Stimulated activated CD4-positive, alpha-beta T cell treated with anti-CD3 and anti-CD28 coated beads, TNF-alpha, amount 100 ng/mL, for 4 hours (primary cell): ENCODE results near the gene NTM.
"Not testable (repeated sequence)": the region's sequence is repeated elsewhere in the genome, so short reads cannot be mapped to it uniquely, and the experiment has no call there.

Experiments
- DNase-seq, 3 experiments: peaks; one replicate each; pipeline ENCODE4 v3.0.0-alpha.2; 2020; ENCODE audit warnings: low read depth in 3 of 3

Gene NTM

GRCh38 chr11:131370090-131370751, at the start of gene NTM:
TSS of gene NTM (plus strand) at chr11:131370615.
- no peak for DNase-seq

DNA sequence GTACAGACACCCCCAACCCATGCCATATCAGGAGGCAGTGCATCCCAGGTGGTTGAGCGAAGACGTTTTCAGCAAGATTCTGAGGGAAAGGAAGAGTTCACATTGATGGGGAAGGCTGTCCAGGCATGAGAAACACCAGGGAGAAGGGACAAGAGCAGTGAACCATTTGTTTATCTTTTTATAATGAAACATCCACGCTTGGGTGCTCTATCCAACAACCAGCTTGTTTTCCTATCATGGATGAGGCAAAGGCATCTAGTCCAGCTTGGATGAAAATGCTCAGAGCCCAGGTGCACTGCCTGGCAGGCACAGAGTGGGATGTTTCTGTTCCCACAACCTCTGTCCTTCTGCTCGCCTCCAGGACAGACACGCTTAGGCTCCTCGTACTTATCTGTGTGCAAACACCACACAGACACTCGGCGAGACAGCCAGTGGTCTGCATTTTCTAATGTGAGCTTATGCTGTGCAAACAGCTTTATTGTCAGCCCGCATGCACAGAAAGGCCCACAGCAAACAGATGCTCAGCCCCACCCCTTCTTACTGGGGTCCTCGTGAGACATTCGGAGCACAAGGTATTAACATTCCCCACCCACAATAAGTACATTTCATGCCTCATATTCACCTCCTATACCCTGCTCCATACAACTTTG, 45.4 kb upstream of the NTM start:
- DNase-seq = no peak

GRCh38 chr11:131326829-131327228, 43.6 kb upstream of the NTM start:
- DNase-seq = no peak

DNA sequence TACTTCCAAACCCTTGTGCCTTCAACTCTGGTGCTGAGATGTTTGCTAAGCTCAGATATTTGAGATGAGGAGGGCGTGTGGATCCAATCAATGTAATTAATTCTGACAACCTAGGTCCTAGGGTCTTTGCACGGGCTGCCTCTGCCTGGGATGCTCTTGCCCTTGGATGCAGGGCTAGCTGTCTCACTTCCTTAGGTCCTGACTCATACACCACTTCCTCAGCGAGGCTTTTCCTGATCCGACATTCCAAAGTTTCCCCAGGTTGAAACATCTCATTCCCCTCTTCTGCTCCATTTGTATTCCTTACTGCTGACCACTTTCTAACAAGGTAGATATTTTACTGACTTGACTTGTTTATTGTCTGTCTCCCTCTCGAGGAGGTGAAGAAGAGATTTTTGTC, 43.0 kb upstream of the NTM start:
- DNase-seq = no peak

DNA sequence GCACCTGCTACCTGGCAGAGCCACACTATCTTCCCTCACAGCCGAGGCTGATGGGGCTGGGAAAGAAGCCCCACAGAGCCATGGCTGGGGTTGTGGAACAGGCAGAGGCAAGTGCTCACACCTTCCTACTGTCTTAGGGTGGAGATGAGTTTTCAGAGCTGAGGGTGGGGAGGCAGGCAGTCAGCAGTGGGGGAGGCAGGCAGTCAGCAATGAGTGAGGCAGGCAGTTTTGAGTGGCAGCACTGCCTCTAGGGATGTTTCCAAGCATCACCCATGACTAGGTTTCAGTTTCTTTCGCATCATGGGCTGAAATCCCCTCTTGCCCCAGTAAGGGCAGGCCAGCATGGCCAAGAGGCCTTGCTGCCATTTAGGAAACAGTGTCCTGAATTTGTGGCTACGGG, 41.6 kb upstream of the NTM start:
- no peak for DNase-seq

DNA sequence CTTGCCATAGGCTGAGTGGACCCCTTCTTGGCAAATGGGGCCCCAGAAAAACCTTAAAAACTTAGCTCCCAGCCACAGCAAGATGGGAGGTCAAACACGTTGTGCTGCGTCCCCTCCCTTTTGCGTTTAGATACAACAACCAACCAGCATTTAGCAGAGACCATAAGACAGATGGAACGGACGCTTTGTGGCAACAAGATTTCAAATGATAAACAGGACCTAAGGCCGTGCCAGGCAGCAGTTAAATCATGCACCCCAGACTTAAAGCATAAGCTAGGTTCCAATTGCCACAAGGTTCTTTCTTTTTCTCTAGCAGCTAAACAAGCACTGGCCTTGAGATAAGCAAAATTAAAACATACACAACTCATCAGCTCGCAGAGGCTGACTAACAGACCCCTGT, 39.4 kb upstream of the NTM start:
- DNase-seq = no peak

GRCh38 chr11:131331546-131331945, 38.9 kb upstream of the NTM start:
- DNase-seq = no peak

DNA sequence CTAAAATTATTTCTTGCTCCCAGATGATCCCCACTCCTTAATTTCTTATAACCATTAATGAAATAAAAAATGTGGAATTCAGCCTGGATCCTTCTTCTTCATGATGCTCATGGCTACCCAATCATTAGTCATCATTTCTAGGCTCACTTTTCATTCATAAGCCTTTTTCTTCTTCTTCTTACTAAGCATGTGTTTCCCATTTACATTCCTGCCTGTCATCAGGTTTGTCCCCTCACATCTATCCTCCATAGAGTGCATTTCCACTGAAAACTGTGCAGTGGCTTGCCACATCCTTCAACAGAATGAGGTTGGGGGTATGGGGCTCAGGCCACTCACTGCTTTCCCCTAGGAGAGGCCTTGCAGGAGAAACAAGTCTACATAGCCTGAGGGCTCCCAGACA, 35.8 kb upstream of the NTM start:
- no peak for DNase-seq

DNA sequence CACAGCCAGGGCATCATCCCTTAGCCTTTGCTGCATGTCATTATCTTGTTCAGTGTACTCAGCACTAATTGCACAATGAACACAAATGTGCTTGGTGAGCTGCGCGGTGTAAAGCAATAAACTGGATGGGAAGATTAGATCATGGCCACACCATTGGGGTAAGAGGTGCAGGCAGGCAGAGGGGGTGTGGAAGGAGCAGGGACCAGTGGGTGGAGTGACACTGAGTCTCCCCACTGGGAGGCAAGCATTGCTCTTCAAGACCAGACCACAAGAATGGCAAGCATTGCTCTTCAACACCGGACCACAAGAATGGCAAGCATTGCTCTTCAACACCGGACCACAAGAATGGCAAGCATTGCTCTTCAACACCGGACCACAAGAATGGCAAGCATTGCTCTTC, 28.5 kb upstream of the NTM start:
- DNase-seq = not testable (repeated sequence)

GRCh38 chr11:131342442-131342841, 28.0 kb upstream of the NTM start:
- DNase-seq = not testable (repeated sequence)

GRCh38 chr11:131345406-131345805, 25.0 kb upstream of the NTM start:
- no peak for DNase-seq

DNA sequence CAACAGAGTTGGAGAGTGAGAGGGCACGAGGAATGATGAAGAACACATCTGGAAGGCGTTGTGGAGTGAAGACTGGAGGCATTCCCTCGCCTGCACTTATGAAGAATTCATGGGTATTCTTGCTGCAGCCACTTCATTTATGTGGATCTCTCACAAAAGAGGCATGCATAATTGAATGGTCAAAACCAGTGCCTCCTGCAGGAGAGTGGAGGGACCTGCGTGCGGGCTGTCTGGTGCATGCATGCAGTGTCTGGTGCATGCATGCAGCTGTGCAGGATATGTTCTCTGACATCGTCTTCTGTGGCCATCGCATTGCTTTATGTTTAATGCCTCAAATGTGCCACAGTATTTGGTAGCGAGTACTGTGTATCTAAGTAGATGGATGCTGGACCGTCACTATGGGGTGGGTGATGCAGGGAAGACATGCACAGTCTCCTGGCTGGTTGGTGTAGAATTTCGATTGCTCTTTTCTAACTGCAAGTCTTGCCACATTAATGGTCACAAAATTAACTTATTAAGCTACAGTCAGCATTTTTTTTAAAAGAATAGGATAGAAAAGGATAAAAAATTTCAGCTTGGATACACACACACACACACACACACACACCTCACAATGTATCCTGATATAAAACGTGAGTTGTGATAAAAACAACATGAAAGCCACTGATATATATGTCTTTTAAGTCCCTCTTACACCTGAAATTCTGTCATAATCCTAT, 20.9 kb upstream of the NTM start:
- DNase-seq = no peak

- DNase-seq = no peak
Measured at GRCh38 chr11:131350872-131351271, 19.5 kb upstream of the NTM start.

GRCh38 chr11:131351848-131352247, 18.6 kb upstream of the NTM start:
- DNase-seq = no peak

- DNase-seq = no peak
Measured at GRCh38 chr11:131353766-131354165, 16.6 kb upstream of the NTM start.

- no peak for DNase-seq
Measured at GRCh38 chr11:131354251-131354701, 16.1 kb upstream of the NTM start.

DNA sequence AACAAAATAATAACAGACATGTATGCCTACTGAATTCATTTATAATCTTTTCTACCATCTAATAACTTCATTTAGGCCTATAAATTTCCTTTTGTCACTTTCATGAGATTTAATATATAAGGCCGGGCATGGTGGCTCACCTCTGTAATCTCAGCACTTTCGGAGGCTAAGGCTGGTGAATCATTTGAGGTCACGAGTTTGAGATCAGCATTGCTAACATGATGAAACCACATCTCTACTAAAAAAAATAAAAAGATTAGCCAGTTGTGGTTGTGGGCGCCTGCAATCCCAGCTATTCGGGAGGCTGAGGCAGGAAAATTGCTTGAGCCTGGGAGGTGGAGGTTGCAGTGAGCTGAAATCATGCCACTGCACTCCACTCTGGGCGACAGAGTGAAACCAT, 14.2 kb upstream of the NTM start:
- DNase-seq = no peak

GRCh38 chr11:131365329-131365930, 5.0 kb upstream of the NTM start:
- no peak for DNase-seq

GRCh38 chr11:131370901-131371790, 731 bp downstream of the NTM start:
- no peak for DNase-seq

DNA sequence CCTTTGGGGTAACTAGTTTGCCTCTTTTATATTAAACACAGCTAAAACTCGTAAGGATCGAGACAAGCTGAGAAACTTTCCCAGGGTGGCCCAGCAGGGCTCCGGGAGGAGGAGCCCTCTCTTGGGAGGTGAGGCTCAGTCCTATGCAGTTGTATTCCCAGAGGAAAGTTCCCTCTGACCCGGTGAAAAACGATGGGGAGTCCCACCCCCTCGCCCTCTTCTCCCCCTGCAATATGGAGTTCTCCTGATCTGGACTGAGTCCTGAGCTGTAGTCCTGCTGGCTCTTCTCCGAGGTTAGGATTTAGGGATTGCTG, 1.3 kb downstream of the NTM start:
- no peak for DNase-seq

DNA sequence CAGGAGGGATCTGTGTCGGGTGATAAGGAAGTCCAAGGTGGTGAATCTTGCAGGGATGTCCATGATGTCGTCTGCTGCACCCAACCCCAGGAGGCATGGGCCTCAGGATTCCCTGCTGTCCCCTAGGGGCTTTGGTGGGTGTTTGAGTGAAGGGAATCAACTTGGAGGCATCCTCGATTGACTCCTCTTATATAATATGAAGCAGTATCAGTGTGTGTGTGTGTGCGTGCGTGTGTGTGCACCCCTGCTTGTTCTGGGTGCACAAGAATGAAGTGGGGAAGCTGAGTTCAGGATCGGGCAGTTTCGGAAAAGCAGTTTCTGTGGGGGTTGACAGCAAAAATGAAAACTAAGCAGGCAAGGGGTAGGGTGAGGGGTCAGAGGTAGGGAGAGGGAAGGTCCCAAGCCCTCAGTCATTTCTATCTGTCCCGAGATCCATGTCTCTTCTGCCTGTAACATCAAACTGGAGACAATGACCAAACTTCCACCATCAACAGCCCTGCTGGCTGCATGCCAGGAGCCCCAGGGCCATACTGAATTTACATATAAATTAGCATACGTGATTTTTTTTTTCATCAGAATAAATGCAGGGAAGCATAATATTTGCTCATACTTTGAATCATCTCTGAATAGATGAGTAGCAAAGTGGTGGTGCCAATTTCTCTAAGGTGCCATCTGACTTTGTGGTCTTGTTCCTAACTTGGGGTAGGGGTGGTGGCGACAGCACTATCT, 2.0 kb downstream of the NTM start:
- no peak for DNase-seq
